Left hindlimb (tissue), 1 donor: Measurements from ENCODE around the gene TLN1.

ENCODE experiments used
- DNase-seq: peaks from one replicate; pipeline ENCODE4 v3.0.0-alpha.2; 2018

The TLN1 gene

DNA sequence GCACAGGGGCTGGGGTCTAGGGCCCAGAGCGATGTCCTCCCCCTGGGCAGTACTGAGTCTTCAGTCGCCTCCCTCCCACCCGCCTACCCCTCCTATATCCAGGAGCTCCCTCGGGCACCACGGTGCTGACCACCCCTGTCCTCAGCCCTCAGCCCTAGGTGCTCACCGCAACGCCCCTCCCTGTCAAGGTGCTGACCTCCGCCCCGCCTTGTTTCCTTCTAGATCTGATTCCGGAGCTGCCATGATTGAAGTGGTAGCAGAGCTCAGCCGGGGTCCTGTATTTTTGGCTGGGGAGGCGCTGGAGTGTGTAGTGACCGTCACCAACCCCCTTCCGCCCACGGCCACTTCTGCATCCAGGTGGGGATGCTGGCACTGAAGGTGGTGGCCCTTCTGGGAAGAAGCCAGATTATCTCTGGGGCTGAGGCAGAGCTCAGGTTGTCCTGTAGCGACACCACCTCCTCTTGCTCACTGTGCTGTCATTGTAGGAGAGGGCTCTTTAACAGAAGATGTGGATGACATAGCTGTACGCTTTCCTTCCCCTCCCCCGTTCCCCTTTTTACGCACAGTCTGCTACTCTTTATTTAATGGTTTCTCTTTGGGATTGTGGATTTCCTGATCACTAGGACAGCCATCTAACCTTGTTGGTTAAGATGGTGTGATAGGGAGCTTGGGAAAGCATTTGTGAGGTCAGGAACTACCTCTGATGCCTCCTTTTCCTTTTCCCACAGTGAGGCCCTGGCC is 17.7 kb upstream of the TLN1 start:
- DNase-seq: no peak

DNA sequence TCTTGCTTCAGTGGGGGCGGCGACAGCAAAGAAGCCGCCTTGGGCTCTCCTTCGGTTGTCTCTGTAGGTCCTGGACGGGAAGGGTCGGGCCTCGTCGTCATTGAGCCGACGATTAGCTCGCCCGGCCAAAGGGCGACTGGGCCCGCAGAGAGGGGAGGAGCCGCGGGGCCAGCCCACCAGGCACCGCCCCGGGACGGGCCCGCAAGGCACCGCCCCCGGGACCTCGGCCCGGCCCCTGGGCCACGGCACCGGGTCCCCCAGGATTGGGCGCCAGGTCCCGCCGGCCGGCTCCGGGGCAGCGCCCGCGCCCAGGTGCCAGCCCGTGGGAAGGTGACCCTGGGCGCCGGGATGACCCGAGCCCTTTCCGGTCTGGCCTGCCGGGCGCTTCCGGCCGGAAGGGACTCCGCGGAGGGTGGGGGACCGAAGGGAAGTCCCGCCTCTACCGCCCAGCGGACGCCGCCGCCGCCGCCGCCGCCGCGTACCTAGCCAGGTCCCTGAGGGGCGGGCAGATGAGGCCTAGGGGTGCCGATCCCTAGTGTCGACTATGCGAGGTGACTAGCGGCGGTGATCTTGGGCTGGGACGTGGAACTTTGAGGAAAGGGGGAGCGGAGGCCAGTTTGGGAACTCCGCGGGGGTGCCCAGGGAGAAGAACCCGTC is 17.0 kb upstream of the TLN1 start, which contains the start of the genes GBA2 and RGP1:
TSS of gene GBA2 (minus strand) at position 371 of the 657 bp plus-strand sequence. CDS start 524 bp downstream, outside the sequence.
TSS of gene RGP1 (plus strand) at position 430 of the 657 bp plus-strand sequence. CDS start 469 bp downstream, outside the sequence.
- DNase-seq: peak; percentile 85

DNA sequence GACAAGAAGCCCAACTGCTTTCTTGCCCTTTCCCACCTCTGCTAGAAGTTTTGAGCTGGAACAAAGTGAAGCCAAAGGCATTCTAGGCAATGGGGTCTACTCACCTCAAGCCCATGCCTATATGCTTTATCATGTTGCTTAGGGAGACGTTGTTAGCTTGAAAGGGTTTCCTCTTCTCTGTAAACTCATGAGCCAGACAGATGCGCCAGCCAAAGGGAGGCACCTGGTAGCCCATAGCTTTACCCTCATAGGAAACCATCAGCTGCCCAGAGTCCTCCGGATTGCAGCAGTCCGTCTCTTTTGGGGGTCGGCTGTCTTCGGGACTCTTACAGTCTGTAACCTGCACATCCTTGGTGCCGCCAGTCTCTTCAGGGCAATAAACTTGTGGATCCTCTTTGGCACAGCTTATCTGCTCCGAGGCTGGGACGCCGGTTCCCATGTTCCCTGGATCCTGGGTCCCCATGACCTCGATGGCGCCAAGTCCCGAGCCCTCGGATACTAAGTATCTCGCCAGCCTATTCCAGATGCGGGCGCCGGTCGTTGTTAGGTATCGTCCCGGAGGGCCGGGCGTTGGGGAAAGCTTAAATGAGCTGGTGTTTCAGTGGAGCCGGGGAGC is 16.4 kb upstream of the TLN1 start:
- no peak for DNase-seq

DNA sequence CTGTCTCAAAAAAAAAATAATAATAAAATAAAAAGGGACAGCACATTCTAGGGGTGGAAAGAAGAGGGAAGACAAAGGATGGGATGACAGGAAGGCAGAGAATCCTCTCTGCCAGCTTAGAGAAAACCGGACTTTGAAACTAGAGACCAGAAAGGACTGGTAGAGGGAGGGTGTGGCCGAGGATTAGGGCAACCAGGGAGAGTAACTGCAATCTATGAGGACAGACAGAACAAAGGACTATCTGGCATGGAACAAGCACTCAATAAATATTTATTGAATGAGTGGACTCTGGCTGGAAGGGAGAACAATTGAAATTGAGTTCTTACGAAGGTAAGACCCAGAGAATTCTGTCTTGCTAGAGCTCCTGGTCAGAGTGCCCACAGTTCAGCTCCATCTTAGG is 14.6 kb upstream of the TLN1 start:
- DNase-seq: no peak

DNA sequence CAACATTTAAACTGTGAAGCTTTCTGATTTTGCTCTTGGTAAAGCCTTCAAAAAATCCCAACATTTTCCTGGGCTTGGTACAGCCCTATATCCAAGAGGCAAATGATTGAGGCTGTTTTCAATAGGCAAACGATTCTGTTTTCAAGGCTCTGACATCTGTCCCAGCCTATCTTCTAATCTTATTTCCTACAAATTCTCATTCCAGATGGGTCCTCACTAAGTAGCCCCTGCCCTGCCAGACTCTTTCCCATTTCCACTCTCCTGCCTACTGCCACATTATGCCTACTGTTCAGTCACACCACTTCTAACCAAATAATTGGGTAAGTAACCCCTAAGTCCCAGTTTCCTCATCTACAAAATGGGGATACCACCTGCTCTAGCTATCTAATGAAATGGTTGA is 13.6 kb upstream of the TLN1 start:
- no peak for DNase-seq

DNA sequence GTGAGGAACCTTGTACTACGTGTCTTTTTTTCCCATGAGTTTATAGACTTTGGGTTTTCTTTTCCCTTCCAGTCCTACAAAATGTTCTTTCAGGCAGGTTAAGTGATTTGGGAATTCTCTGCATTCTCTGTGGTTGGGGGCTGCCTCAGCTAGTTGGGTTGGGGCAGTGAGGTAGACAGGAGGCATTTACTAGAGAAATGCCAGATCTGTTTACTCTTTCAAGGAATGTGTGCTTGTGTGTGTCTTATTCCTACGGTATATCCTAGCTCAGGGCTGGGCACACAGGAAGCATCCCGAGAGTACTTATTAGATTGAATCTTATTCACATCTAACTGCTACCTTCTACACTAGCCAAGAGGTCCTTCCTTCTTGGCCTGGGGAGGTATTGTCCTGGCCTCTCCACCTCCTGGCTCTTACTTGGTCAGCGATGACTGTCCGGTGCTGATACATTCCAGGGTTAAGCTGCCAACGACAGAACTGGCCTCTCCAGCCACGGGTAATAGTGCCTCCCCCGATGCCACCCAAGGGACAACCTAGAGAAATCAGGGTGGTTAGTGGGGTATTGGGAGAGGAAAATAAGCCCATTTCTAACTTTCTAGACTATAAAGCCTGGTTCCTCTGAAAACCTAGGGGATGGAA is 12.0 kb upstream of the TLN1 start:
- DNase-seq: no peak

DNA sequence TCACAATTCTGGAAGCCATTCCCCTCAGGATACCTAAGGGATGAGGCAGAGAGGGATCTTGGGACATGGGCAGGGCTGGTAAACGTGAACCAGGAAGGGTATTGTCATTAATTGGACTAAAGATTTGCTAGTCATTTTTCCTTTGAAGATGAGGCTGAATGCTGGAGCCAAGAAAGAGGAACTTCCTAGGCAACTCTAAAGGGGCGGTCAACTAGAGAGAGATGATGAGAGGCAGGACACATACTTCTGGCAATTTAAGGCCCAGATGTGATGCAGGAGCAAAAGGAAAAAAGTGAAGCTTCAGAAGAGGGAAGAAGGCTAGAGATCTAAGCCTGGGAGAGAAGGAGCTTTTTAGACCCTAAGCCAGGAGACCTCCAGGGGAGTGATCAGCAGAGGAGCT is 11.5 kb upstream of the TLN1 start:
- DNase-seq: no peak

DNA sequence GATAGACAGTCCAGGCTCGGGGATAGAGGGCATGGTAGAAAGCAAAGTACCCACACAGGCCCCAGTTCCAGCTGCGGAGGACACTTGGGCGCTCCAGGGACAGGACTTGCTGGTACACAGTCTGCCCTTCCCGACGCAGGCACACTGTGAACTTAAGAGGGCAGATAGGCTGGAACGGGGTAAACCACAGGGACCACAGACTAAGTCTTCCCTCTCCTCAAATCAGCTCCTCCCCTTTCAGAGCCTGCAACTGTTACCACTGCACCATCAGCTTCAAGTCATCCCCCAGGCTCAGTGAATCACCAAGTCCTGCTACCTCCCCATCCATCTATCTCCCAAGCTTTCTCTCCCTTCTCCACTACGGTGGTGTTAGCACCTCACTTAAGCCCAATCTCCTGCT is 9.7 kb upstream of the TLN1 start:
- DNase-seq: no peak

DNA sequence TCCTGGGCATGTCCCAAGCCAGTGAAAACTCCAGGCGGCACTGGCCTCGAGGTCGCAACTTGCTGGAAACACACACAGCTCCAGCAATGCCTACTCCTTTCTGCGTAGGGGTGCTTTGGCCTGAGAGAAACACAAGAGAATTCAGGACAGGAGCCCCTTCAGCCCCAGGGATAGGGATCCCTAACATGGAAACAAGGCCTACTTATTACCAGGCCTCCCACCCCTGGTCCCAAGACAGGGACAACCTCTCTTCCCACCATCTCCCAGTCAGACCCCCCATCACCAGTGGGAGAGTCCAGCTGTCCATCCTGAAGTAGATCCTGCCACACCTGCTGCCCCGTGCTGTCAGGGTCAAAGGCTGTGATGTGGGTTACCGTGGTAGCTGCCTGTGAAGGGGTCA is 8.2 kb upstream of the TLN1 start:
- DNase-seq: no peak

DNA sequence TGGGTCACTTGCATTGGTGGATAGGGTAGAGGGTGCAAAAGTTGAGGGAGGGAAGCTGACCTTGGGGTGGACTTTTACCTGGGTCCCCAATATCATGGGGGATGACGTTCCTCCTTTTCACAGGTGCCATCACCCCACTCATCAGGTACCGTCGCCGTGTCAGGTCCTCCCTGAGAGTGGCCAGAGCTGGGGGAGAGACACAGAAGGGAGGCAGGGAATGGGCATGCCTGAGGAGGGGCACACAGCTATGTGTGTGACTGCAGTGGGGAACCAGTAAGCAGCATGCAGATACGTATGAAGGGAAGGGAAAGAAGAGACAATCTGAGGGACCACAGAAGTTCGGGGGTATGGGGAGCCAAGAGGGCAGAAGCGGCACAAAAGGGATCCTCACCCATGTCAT is 6.9 kb upstream of the TLN1 start:
- peak; percentile 13 for DNase-seq

DNA sequence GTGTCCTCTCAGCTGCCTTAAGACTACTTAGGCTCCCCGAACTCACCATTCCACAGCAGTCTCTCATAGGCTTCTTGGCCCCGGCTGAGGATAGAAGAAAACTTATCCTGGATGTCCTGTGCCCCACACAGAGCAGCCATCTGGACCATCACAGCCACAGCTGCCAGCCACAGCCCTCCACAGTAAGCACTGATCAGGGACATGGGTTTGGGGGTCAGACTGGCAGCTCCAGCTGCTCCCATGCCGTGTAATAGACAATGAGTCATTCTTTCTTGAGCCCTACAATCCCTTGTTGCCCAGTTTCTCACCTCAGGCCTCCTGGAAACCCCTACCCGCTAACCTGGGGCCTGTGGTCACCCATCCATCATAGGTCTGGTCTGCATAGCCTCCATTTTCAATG is 6.2 kb upstream of the TLN1 start:
- DNase-seq: peak; percentile 15

DNA sequence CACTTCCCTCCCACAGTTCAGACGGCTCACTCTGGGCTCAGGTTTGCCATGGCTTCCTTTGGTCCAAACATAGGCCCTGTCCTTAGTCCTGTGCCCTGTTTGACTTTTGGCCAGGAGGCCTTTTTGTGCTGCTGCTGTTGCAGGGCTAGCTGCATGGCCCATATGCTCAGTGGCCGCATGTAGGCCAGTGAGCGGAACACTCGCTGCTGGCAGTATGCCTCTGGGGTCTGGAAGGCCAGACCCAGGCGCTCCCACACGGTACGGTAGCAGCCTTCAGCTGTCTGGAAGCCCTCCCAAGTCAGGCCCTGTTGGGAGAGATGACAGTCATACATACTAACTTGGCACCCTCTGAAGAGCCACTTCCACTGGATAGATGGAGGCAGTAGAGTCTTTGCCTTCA is 5.1 kb upstream of the TLN1 start:
- DNase-seq: no peak

DNA sequence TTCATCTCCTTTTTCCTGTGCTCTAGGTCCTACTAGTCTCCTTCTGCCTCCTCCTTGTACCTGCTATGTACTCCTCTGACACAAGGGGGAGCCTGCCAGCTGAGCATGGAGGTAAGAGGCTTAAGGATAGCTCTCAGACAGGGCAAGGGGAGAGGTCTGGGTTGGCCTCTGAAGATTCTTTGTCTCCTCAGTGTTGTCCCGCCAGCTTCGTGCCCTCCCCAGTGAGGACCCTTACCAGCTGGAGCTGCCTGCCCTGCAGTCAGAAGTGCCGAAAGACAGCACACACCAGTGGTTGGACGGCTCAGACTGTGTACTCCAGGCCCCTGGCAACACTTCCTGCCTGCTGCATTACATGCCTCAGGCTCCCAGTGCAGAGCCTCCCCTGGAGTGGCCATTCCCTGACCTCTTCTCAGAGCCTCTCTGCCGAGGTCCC is 4.2 kb upstream of the TLN1 start:
- DNase-seq: peak; percentile 77

DNA sequence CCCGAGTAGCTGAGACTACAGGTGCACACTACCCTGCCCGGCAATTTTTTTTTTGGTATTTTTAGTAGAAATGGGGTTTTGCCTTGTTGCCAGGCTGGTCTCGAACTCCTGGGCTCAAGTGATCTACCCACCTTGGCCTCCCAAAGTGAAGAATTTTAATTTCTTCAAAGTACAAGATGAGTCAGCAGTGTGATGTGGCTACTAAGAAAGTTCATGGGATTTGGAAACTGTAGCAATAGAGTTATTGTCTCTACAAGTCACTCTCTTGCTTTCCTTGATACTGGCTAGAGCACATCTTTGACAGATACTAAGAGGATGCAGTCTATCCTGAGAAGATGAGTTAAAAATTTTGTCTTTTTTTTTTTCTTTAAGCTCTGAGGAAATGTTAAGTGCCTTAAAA is 2.1 kb upstream of the TLN1 start:
- DNase-seq: no peak

DNA sequence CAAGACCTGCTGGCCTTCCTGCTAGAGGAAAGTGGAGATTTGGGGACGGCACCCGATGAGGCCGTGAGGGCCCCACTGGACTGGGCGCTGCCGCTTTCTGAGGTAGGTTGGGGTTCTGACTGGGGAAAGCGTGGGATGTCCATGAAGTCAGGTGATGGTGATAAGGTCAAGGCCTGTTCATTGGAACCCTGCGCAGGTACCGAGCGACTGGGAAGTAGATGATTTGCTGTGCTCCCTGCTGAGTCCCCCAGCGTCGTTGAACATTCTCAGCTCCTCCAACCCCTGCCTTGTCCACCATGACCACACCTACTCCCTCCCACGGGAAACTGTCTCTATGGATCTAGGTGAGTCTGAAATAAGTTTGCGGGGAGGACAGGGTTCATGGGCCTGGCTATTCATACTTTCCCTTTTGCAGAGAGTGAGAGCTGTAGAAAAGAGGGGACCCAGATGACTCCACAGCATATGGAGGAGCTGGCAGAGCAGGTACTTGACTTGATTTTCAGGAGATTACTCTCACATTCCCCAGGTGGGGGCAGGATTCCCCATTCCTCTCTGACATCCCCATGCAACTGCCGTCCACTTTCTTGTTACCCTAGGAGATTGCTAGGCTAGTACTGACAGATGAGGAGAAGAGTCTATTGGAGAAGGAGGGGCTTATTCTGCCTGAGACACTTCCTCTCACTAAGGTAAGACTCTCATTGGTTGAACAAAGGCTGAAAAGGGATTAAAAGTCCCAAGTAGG is 976 bp upstream of the TLN1 start:
- DNase-seq: peak; percentile 45

DNA sequence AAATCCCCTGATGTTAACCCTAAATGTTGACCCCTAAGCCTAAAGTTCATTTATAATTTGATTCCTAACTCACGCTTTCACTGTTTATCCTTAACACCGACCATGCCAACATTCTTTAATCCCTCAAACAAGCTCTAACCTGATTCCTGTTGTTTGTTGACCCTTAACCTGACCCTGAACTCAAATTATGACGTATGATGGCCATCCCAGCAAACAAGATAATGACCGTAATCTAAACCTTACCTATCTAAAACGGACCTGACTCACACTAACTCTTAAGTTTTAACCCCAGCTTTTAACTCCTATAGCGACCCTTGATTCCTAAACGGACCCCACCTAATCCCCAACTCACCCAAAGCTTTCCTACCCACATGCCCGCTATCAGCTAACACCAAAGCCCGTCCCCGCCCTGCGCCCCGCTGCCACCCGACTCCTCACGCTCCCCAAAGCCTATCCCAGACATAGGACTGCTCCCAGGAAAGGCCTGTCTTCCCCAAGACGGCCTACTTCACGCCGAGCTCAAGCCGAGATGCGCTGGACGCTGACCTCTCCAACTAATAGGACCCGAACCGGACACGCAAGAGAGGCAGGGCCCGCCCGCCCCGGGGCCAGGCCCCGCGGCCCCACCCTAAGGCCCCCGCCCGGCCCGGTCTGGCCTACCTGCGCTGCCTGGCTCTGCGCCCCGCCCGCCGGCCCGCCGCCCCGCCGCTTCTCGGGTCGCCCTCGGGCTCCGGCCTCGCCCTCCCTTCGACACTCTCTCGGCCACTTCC is 395 bp downstream of the TLN1 start:
- DNase-seq: no peak

DNA sequence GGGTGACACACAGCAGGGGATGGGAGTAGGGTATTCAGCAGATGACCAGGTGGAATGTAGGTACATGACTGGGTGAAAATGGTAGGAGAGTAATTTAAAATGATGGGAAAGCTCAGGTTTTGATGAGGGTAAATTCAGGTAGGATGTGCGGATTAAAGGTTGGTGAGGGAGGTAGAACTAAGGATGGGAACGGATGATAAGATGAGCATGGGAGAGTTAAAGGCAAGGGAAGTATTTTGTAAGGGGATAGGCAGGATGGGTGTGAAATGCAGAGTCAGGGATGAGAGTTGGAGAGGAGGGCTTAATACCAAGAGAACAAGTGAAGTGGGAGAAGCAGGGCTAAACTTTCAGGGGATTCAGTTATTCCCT is 1.5 kb downstream of the TLN1 start:
- DNase-seq: no peak

DNA sequence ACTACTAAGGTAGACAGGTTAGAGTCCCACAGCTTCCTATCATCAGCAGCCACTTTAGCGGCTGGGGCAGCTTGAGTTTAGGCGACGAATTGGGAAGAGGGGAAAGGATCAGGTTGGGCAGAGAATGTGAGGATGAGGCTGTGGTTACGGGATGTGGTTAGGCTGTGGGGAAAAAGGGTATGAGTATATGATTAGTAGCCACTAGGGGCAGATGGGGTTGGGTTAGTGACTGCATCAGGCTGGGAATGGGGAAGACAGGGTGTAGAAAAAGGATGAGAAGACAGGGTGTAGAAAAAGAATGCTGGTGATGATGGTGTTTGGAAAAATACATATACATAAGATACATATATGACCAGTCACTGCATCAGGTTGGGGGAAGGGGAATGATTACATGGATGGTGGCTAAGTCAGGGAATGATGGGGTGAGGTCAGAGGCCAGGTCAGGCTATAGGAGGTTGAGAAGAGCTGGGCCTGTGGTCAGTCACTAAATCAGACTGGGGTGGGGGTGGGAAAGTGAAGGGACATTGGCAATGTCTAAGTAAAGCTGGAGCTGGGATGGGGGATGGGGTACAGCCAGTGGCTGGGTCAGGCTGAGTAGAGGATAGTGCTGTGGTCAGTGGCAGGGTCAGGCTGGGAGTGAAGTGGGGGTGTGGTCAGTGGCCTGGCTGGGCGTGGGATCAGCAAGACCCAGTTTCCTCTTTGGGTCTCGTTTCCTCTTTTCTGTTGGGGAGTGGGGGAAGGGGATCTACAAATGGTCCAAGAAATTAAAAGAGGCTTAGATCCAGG is 2.1 kb downstream of the TLN1 start:
- peak; percentile 72 for DNase-seq

DNA sequence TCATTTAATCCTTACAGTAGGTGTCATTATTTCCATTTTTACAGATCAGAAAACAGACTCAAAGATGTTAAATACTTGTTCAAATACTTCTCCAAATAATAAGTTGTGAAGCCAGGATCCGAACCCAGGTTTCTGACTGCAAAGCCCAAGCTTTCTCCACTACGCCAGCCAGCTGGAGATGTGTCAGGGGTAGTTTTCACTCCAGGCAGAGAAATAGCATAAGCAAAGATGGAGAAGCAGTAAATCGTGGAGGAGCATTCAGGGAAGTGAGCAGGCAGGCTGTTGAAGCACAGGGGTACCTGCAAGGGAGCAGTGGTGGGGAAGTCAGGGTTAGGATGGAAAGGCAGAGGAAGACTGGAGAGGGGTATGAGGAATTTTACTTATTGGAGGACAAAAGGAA is 2.9 kb downstream of the TLN1 start:
- no peak for DNase-seq

DNA sequence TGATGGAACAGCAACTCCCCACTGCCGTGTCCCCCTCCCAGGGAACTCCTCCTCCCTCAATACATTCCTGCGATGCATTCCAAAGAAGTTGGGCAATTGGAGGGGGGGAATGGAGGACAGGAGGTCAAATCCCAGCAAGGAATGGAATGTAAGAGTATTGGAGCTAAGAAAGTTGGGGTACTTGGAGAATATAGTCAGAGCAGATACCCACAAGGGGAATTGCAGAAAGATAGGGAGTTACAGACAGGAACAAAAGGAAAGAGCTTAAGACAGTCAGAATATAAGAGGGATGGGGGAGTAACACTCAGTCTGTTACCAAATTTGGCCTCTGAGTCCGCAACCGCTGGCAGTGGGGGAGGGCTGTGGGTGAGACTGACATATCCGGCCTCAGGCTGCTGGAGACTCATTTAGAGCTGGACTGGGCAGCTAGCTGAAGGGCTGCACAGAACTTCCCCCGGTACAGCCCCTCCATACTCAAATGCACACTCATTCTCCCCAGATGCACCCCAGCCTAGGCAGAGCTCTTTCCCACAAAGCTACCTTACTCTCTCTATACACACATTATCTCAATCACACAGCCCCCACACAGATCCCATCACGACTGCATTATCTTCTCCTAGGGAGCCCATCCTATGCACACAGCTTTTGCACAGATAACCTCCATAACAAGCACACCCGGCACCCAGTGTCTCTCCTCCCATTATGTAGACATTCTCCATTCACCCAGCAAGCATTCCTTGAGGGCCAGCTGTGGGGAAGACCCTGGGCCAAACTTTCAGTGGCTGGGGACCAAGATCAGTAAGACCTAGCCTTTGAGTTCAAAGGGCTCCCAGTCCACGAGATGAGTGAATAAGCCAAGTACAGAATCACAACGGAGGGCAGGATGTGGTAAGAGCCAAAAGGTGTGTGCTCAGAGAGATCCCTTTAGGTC is 3.7 kb downstream of the TLN1 start:
- peak; percentile 79 for DNase-seq
